ENCODE data around the gene KRT10.
A peak's percentile ranks its signal among the peaks of the same experiment; 100 is the strongest.

KRT10 gene

DNA sequence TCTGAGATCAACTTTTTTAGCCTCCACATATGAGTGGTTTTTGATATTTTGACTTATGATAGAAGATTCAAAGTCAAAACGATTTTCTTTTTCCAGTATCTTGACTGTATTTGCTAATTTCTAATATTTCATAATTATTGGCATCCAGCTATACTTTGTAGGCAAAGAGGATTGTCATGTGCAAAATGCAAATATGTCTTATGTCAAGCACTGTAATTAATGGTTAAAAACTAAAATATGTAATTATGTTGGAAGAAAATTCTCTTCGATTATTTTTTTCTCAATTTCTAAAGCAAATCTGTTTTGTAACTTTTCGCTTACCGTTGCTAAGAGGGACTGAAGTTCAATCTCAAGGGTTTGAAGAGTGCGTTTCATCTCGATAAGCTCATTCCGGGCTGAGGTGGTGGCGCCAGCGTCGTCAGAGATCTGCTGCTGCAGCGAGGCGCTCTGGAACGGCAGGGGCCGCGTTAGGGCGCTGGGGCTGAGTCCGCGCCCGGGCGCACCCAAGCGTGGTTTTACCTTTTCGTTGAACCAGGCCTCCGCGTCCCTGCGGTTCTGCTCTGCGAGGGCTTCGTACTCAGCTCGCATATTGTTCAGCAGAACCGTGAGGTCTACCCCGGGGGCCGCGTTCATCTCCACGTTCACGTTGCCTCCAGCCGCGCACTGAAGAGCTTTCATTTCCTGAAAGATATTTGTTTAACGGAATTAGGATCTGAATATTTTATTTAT lies 43.1 kb downstream of the KRT10 start:
- TF ChIP-seq, protein P1, sequence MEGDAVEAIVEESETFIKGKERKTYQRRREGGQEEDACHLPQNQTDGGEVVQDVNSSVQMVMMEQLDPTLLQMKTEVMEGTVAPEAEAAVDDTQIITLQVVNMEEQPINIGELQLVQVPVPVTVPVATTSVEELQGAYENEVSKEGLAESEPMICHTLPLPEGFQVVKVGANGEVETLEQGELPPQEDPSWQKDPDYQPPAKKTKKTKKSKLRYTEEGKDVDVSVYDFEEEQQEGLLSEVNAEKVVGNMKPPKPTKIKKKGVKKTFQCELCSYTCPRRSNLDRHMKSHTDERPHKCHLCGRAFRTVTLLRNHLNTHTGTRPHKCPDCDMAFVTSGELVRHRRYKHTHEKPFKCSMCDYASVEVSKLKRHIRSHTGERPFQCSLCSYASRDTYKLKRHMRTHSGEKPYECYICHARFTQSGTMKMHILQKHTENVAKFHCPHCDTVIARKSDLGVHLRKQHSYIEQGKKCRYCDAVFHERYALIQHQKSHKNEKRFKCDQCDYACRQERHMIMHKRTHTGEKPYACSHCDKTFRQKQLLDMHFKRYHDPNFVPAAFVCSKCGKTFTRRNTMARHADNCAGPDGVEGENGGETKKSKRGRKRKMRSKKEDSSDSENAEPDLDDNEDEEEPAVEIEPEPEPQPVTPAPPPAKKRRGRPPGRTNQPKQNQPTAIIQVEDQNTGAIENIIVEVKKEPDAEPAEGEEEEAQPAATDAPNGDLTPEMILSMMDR (conservative IDR thresholded peaks at IDR 0.05; ENCODE audit: low read length): no peak
- peak overlapping the region; percentile 18; the same call in 1 of the 2 replicates for H3K4me3 ChIP-seq (ENCODE audit: low read length)
- DNase-seq (ENCODE audit: low read depth): peak; percentile 1

DNA sequence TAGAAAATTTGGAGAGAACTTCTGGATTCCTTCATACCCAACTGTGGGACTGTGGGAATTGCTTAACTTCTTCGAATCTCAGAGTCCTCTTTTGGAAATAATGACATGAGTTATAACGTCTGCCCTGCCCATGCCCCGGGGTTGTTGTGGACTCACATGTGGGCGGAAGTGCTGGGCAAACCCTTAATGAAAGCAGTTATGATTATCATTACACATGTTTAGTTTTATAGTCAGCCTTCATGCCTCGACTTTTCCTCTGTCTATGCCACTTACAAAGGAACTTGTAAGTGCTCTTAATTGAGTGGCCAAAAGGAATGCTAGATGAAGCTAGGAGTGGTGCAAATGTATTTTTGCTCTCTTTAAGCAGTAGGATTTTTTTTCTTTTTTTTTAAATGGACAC lies 44.0 kb downstream of the KRT10 start:
- no peak for DNase-seq (ENCODE audit: low read depth)

DNA sequence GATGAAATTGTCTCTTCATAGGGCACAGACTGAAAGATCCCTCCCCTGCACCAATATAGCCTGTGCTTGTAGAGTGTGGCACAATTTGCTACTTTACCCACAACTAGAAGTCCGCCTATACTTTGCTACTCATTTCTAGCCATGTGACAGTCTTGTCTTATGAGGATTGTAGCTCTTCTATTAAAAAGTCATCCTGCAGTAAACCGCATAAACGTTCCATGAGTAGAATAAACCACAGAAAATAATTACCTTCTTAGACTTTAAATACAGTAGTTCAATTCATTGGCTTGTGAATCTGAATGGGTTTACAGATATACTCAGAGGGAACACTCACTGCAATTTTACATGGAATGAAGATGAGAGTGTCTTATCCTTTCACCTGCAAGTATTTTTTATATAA lies 44.4 kb downstream of the KRT10 start:
- TF ChIP-seq, protein P1 (conservative IDR thresholded peaks at IDR 0.05; ENCODE audit: low read length): no peak
- H3K4me3 ChIP-seq (ENCODE audit: low read length): no peak overlapping the region

More for the DNA sequence above, 44.0 kb downstream of the KRT10 start:
- TF ChIP-seq, protein P1 (conservative IDR thresholded peaks at IDR 0.05; ENCODE audit: low read length): no peak
- no peak overlapping the region for H3K4me3 ChIP-seq (ENCODE audit: low read length)

DNA sequence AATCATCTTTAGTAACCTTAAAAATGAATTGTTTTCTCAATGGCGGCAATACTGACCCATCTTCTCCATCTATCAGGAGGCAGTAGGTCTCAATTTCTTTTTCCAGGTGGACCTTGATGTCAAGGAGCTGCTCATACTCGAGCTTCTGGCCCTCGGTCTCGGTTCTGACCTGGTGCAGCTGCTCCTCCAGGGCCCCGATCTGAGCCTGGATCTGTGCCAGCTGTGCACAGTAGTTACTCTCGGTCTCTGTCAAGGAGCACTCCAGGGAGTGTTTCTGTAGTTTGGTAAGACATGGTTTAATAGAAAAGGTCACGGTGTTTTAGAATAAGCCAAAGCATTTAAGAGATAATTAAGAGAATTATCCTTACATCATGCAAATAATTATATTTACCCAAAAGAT lies 45.0 kb downstream of the KRT10 start:
- no peak overlapping the region for H3K4me3 ChIP-seq (ENCODE audit: low read length)
- TF ChIP-seq, protein P1 (conservative IDR thresholded peaks at IDR 0.05; ENCODE audit: low read length): no peak
- no peak for DNase-seq (ENCODE audit: low read depth)

More for the DNA sequence above, 44.4 kb downstream of the KRT10 start:
- DNase-seq (ENCODE audit: low read depth): no peak

DNA sequence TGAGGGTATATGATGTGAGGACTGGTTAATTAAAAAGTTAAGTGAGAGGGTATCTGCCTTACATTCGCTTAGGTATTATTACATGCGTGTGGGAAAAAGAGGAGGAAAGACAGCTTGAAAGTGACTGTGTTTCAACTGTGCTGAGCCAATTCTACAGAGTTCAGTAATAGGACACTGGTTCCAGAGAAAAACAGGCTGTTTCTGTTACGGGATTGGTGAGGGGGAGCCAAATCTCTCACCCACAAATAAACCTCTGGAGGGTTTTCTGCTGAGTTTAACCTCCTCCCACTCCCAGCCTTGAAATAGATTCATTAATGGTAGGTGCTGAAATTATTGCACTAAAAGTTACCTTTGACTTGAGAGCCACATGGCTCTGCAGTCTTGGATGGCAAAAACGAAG lies 46.5 kb downstream of the KRT10 start:
- no peak for DNase-seq (ENCODE audit: low read depth)
- no peak overlapping the region for H3K4me3 ChIP-seq (ENCODE audit: low read length)
- TF ChIP-seq, protein P1 (conservative IDR thresholded peaks at IDR 0.05; ENCODE audit: low read length): no peak

DNA sequence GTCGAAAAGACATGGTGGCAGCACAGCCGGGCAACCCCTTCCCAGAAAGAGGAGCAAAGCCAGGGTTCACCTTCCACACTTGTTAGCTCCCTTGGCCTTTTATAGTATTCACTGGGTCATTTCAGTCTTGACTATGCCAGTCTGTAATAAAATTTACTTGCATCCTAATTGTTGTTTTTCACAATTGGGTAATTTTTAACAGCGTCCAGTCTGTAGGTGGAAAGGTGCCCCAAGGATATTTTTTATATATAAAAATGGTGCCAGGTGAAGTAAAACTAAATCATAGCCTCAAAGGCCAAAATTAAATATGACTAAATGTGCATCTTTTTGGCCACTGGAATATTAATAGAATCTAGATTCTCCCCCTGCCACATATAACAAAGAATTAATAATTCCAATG lies 50.3 kb downstream of the KRT10 start, which contains the start of gene KRT26:
KRT26 (minus strand) TSS at position 101 of the 400 bp plus-strand sequence; CDS start at position 13, 88 bp downstream.
- H3K4me3 ChIP-seq (ENCODE audit: low read length): no peak within 1 kb of the TSS
- TF ChIP-seq, protein P1 (conservative IDR thresholded peaks at IDR 0.05; ENCODE audit: low read length): no peak
- no peak for DNase-seq (ENCODE audit: low read depth)
